ENCODE results near the gene CTTN.

DNA sequence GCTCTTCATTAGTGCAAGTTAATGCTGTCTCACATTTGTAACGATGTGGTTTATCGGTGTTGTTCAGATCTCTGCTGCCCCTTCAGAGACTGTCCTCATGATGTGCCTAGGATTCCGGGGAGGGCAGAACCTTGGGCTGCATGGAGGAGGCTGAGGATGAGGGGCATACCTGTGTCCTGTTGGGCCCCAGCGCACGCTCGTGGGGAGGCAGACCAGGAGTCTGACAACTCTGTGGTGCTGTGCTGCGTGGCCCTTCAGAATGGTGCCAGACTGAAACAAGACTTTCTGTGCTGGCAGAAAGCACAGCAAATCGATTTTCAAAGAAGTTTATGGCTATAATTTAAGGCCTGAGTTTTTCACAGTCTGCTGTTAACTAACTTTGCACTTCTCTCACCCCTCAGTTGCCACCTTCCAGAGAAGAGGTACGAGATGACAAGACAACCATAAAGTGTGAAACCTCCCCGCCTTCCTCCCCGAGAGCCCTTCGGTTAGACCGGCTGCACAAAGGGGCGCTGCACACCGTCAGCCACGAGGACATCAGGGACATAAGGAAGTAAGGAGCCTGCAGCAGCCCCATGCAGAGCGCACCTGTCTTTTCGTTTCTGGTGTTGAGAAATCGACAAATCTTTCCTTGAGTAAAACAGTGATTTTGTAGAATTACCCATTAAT, 44.3 kb upstream of the CTTN start:
- TF ChIP-seq, protein P1, sequence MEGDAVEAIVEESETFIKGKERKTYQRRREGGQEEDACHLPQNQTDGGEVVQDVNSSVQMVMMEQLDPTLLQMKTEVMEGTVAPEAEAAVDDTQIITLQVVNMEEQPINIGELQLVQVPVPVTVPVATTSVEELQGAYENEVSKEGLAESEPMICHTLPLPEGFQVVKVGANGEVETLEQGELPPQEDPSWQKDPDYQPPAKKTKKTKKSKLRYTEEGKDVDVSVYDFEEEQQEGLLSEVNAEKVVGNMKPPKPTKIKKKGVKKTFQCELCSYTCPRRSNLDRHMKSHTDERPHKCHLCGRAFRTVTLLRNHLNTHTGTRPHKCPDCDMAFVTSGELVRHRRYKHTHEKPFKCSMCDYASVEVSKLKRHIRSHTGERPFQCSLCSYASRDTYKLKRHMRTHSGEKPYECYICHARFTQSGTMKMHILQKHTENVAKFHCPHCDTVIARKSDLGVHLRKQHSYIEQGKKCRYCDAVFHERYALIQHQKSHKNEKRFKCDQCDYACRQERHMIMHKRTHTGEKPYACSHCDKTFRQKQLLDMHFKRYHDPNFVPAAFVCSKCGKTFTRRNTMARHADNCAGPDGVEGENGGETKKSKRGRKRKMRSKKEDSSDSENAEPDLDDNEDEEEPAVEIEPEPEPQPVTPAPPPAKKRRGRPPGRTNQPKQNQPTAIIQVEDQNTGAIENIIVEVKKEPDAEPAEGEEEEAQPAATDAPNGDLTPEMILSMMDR (conservative IDR thresholded peaks at IDR 0.05; ENCODE audit: low read length) = no peak
- TF ChIP-seq EZH2phosphoT487 (IDR thresholded peaks at IDR 0.05; ENCODE audit: borderline replicate concordance) = no peak
